Measurements from ENCODE around the gene SLC25A5.
"Not testable (repeated sequence)": the region's sequence is repeated elsewhere in the genome, so short reads cannot be mapped to it uniquely, and the experiment has no call there.

The SLC25A5 gene

DNA sequence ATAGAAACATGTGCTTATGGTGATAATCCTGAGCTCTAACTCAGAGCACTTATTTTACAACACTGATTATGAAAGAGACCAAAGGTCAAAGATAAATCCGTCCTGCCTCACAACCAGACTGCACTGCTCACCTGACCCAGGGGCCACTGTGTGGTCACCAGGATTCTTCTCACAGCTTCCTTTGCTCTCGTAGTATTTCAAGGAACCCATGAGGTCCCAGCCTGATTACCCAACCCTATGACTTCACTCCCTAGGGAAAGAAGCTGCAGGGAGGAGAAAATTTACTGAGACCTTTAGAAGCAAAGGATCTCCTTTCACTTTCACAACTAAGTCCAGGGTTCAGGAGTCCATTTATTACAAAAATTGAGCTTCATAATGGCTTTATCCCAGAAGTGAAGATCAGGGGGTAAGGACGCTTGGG lies 9.6 kb downstream of the SLC25A5 start:
- peak; percentile 67 for DNase-seq (ENCODE audit: low spot score)

DNA sequence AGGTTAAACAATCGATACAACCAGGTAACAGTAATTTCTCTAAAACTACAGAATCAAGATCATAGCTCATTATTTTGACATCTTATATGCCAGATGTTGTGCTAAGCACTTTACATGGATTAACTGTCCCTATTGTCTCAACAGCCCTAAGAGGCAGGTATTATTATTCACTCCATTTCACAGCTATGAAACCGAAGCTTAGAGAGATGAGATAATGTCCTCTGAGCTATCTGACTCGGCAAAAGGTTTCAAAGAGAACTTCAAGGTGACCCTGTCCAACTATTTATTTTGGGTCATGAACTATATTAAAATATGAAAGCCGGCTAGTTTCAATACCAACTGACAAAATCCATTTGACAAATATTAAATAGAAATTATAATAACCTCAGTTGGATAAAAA lies 10.3 kb downstream of the SLC25A5 start:
- DNase-seq (ENCODE audit: low spot score), result no peak

GRCh38 chrX:119479845-119480244 lies 11.6 kb downstream of the SLC25A5 start:
- no peak for DNase-seq (ENCODE audit: low spot score)

DNA sequence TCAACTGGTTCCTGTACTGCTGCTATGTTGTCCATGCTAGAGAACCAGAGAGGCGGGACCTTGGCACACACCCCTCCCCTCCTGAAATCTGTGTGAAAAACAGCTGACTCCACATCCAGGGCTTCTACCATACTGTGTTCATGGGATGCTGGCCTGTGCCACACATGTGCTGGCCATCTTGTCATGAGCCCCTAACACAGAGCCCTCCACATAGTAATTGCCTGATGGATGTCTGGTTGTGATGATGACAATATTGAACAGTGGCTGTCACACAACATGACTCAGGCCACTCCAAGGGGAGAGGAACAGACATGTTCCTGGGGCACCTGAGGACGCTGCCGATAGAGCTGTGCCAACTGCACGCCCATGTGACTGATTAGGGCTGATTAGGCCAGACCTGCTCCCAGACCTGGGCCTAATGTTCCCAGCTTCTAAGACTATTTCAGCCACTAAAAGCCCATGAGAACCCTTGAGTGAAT lies 13.1 kb downstream of the SLC25A5 start:
- DNase-seq (ENCODE audit: low spot score), result no peak

DNA sequence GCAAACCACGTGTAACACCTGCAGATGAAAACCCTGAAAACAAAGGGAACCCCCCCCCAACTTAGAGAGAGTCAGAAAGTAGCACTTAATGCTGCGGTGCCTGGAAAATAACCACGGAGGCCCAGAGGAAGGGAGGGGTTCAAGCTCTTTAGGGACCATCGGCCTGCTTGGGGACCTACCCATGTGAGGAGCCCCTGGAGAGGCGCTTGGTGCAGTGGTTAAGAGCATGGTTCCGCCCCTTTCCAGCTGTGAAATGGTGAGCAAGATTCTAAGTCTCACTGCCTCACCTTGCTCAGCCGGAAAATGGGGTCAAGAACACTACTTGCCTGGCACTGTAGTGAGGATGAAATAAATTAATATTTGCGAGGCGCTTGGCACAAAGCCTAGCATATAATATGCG lies 13.8 kb downstream of the SLC25A5 start:
- DNase-seq (ENCODE audit: low spot score), result no peak

GRCh38 chrX:119482481-119483480 lies 14.5 kb downstream of the SLC25A5 start:
- peak; percentile 49 for DNase-seq (ENCODE audit: low spot score)

GRCh38 chrX:119486745-119487144 lies 18.5 kb downstream of the SLC25A5 start:
- DNase-seq (ENCODE audit: low spot score), result no peak

GRCh38 chrX:119487766-119488165 lies 19.5 kb downstream of the SLC25A5 start:
- DNase-seq (ENCODE audit: low spot score), result not testable (repeated sequence)

DNA sequence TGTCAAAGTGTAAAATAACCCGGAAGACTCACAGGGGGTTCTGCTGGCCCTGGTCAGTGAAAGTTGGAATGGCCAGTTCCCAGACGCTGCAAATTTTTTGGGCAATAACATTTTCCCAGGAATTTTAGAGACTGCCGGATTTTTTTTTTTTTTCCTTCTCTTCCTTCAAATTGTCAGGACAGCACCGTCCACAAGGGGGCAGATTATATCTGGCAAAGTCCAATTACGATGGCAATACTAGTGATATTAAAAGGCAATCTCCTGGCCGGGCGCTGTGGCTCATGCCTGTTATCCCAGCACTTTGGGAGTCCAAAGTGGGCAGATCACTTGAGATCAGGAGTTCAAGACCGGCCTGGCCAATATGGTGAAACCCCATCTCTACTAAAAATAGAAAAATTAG lies 20.5 kb downstream of the SLC25A5 start:
- DNase-seq (ENCODE audit: low spot score), result peak; percentile 57

DNA sequence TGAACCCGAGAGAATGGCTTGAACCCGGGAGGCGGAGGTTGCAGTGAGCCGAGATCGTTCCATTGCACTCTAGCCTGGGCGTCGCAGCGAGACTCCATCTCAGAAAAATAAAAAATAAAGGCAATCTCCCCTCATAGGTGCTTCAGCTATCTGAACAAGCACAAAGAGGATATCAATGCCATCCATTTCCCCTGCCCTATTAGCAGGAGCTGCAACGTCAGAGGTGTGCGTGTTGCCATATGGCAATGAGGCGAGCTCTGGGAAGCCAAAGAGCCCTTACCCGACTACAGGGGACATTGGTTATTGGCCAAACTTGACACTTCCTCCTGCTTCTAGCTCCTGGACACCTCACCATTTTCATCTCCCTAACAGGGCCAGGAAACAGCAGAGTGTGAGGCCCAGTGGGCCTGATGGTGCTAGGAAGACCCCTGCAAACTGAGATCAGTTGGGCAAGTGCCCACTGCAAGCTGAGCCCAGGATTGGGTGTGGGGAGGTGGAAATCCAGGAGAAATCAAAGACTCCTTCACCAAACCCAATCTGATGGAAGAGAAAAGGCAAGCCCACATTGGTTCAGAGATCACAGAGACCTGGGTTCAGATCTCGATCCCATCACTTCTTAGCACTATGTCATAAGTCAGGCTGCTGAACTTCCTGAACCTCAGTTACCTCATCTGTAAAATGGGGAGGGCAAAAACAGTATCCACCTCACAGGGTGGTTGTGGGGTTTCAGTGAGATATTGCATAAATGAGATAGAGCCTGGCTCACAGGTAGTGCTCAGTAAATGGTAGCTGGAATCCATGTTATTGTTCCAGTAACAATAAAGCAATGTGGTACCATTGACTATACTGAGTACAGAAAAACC lies 21.2 kb downstream of the SLC25A5 start:
- DNase-seq (ENCODE audit: low spot score), result no peak

- DNase-seq (ENCODE audit: low spot score), result no peak
These were observed 24.2 kb downstream of the SLC25A5 start for GRCh38 chrX:119492463-119492862.

DNA sequence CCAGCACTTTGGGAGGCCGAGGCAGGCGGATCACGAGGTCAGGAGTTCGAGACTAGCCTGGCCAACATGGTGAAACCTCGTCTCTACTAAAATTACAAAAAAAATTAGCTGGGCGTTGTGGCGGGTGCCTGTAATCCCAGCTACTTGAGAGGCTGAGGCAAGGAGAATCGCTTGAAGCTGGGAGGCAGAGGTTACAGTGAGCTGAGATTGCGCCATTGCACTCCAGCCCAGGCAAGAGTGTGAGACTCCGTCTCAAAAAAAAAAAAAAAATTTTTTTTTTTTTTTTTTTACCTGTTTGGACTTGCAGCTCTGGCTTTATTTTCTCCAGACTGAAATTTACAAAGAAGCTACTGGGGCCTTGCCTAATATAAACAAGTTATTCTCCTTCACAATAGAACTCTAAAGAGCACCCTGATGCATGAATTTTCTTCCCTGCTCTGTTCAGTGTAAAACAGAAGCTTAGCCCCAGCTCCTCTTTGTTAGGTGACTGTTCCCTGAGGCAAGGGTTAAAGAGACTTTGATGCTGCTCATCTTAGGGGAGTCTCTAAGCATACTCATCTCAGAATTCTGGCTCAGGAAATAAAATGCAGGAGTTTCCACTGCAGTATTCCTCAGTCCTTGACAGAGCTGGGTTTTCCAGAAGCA lies 25.7 kb downstream of the SLC25A5 start:
- not testable (repeated sequence) for DNase-seq (ENCODE audit: low spot score)

DNA sequence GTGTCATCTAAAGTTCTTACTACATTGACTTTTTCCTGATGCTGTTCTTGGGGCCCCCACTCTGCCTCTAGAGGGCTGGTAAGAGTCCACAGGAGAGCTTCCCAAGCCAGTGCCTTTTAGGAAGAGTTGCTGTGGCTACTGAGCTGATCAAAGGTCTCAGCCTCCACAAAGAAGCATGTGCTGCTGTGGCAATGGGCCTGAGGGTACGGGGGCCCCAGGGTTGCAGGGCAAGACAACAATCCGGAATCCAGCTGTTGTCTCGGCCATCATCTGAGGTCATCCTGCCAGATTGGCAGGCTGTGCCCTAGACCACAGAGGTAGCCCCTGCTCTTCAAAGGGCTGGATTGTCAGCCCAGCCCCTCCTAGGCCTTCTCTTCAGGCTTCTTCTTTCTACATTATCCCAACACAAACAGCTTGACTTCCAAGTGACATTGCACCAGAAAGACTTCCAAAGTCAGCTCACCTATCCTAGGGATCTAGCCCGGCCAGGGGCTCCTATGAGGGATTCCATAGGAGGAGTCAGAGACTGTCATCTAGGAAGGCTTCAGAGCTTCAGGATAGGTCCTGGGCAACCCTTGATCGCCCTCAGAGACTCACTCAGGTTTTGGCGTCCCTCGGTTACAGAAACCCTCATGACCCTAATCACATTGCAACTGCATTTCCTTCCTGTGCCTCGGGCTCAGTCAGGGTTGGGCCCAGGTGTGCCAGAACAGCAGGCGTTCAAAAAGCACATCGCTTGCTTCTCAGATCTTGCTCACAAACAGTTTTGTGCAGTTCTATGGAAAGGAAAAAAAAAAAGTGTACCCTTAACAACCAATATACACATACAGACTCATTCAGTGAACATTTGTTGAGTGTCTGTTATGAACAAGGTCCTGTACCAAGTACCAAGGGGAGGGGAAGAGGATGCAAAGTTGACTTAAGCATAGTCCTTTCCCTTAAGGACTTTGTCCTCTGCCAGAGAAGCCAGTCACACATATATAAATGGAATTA lies 27.8 kb downstream of the SLC25A5 start:
- DNase-seq (ENCODE audit: low spot score), result no peak

DNA sequence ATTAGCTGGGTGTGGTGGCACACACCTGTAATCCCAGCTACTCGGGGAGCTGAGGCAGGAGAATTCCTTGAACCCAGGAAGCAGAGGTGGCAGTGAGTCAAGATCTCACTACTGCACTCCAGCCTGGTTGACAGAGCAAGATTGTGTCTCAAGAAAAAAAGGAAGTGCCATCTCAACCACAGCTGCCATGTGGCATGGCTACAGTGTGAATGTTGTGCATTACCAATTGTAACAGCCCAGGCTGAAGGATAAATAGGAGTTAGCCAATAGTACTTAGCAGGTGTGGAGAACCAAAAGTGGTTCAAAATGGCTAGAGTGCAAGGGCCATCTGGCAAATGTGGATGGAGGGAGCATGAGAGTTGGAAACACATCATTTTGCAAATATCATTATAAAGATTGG lies 28.9 kb downstream of the SLC25A5 start:
- no peak for DNase-seq (ENCODE audit: low spot score)

DNA sequence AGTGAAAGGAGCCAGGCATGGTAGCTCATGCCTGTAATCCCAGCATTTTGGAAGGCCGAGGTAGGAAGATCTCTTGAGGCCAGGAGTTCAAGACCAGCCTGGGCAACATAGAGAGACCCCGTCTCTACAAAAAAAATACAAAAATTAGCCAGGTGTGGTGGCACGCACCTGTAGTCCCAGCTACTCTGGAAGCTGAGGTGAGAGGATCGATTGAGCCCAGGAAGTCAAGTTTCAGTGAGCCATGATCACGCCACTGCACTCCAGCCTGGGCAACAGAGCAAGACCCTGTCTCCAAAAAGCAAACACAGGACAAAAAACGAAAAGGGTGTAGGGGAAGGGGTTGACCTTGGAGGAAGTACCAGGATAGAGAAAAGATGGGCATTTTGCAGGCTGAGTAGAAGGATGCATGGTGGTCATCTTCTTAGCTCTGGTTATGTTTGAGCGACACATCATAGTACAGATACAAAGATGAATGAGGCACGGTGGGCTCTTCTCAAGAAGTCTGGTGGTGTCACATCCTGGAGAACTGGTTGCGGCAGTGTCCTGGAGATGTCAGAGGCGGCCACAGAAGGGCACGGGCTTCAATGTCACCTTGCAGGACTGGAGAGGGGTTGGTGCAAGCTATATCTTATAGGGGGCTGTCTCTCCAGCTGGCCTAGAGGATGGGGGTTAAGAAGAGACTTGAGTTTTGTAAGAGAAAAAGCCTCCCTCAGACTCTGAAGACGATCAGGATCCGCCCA lies 32.0 kb downstream of the SLC25A5 start:
- DNase-seq (ENCODE audit: low spot score), result no peak

DNA sequence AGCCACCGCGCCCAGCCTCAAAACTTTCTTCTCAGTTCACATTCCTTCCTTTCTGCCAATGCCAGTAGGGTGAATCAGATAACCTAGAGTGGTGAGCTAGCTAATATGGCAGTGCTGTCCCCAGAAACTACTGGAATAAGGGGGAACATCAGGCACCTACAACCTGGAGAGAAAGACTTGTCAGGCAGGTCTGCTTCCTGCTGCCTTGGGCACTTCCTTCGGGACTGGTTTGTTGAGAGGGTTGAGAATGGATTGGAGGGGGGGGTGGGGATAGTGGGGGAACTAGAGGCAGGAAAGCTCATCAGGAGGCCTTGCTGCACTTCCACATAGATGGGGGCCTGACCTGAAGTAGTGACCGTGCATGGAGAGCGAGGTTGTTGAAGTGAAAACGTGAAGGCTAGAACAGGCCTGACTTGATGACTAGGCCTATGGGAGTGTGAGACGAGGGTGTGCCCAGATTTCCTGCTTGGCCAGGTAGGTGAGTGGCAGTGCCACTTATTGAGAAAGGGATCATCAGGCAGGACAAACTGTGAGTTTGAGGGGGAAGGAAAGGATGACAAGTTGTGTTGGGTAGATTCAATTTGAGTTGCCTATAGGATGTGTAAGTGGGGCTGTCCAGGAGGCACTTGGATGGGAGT lies 33.4 kb downstream of the SLC25A5 start:
- no peak for DNase-seq (ENCODE audit: low spot score)

- peak; percentile 26 for DNase-seq (ENCODE audit: low spot score)
These were observed 34.7 kb downstream of the SLC25A5 start for GRCh38 chrX:119502727-119503483.

GRCh38 chrX:119503484-119503861 lies 35.2 kb downstream of the SLC25A5 start:
- DNase-seq (ENCODE audit: low spot score), result peak; percentile 57

DNA sequence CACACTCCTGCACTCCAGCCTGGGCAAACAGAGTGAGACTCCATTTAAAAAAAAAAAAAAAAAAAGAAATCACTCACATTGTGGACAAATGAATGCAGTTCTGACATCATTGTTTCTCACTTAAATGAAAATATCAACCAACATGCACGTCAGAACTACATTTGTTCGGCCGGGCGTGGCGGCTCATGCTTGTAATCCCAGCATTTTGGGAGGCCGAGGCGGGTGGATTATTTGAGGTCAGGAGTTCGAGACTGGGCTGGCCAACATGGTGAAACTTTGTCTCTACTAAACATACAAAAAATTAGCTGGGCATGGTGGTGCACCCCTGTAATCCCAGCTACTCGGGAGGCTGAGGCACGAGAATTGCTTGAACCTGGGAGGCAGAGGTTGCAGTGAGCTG lies 36.9 kb downstream of the SLC25A5 start:
- DNase-seq (ENCODE audit: low spot score), result not testable (repeated sequence)
